Measurements from ENCODE around the gene ADGRV1.

DNA sequence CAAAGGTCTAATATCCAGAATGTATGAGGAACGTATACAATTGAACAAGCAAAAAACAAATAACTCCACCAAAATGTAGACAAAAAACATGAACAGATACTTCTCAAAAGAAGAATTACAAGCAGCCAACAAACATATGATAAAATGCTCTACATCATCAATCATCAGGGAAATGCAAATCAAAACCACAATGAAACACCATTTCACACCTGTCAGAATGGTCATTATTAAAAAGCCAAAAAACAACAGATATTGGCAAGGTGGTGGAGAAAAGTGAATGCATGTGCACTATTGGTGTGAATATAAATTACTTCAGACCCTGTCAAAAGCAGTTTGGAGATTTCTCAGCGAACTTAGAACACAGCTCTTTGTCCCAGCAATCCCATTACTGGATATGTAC, 510.8 kb downstream of the ADGRV1 start:
- TF ChIP-seq, protein P1, sequence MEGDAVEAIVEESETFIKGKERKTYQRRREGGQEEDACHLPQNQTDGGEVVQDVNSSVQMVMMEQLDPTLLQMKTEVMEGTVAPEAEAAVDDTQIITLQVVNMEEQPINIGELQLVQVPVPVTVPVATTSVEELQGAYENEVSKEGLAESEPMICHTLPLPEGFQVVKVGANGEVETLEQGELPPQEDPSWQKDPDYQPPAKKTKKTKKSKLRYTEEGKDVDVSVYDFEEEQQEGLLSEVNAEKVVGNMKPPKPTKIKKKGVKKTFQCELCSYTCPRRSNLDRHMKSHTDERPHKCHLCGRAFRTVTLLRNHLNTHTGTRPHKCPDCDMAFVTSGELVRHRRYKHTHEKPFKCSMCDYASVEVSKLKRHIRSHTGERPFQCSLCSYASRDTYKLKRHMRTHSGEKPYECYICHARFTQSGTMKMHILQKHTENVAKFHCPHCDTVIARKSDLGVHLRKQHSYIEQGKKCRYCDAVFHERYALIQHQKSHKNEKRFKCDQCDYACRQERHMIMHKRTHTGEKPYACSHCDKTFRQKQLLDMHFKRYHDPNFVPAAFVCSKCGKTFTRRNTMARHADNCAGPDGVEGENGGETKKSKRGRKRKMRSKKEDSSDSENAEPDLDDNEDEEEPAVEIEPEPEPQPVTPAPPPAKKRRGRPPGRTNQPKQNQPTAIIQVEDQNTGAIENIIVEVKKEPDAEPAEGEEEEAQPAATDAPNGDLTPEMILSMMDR (IDR thresholded peaks at IDR 0.05), result no peak
- TF ChIP-seq GABPA (IDR thresholded peaks at IDR 0.05; ENCODE audit: low read depth) (no peak), YY1 (IDR thresholded peaks at IDR 0.05; ENCODE audit: low read depth) (no peak), FOSL2 (IDR thresholded peaks at IDR 0.05; ENCODE audit: borderline replicate concordance, low read depth) (no peak), FOXJ3 (CRISPR knock-in tag; IDR thresholded peaks at IDR 0.05) (no peak), RXRA (IDR thresholded peaks at IDR 0.05; ENCODE audit: borderline replicate concordance, low read depth) (no peak)
- TF ChIP-seq, protein P2, sequence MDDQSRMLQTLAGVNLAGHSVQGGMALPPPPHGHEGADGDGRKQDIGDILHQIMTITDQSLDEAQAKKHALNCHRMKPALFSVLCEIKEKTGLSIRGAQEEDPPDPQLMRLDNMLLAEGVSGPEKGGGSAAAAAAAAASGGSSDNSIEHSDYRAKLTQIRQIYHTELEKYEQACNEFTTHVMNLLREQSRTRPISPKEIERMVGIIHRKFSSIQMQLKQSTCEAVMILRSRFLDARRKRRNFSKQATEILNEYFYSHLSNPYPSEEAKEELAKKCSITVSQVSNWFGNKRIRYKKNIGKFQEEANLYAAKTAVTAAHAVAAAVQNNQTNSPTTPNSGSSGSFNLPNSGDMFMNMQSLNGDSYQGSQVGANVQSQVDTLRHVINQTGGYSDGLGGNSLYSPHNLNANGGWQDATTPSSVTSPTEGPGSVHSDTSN (IDR thresholded peaks at IDR 0.05), result no peak
- TF ChIP-seq, protein P3, sequence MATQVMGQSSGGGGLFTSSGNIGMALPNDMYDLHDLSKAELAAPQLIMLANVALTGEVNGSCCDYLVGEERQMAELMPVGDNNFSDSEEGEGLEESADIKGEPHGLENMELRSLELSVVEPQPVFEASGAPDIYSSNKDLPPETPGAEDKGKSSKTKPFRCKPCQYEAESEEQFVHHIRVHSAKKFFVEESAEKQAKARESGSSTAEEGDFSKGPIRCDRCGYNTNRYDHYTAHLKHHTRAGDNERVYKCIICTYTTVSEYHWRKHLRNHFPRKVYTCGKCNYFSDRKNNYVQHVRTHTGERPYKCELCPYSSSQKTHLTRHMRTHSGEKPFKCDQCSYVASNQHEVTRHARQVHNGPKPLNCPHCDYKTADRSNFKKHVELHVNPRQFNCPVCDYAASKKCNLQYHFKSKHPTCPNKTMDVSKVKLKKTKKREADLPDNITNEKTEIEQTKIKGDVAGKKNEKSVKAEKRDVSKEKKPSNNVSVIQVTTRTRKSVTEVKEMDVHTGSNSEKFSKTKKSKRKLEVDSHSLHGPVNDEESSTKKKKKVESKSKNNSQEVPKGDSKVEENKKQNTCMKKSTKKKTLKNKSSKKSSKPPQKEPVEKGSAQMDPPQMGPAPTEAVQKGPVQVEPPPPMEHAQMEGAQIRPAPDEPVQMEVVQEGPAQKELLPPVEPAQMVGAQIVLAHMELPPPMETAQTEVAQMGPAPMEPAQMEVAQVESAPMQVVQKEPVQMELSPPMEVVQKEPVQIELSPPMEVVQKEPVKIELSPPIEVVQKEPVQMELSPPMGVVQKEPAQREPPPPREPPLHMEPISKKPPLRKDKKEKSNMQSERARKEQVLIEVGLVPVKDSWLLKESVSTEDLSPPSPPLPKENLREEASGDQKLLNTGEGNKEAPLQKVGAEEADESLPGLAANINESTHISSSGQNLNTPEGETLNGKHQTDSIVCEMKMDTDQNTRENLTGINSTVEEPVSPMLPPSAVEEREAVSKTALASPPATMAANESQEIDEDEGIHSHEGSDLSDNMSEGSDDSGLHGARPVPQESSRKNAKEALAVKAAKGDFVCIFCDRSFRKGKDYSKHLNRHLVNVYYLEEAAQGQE (IDR thresholded peaks at IDR 0.05; ENCODE audit: low read depth, low read length), result no peak
- TF ChIP-seq, protein P4, sequence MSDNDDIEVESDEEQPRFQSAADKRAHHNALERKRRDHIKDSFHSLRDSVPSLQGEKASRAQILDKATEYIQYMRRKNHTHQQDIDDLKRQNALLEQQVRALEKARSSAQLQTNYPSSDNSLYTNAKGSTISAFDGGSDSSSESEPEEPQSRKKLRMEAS (IDR thresholded peaks at IDR 0.05; ENCODE audit: low read depth), result no peak

Data from SK-N-SH (cell line).